ENCODE results near the gene MAP4K2.

GRCh38 chr11:64735725-64736259 lies 67.2 kb downstream of the MAP4K2 start:
- TF ChIP-seq MAX (IDR thresholded peaks at IDR 0.05) (no peak), FOXM1 (IDR thresholded peaks at IDR 0.05; ENCODE audit: borderline replicate concordance, low read depth) (no peak), TCF12 (IDR thresholded peaks at IDR 0.05; ENCODE audit: low read depth) (no peak), EGR1 (IDR thresholded peaks at IDR 0.05) (no peak), EP300 (IDR thresholded peaks at IDR 0.05; ENCODE audit: borderline replicate concordance) (no peak), TAF1 (IDR thresholded peaks at IDR 0.05; ENCODE audit: low read depth) (no peak), RAD21 (IDR thresholded peaks at IDR 0.05; ENCODE audit: low read depth) (no peak), TEAD4 (IDR thresholded peaks at IDR 0.05) (no peak), CREB1 (IDR thresholded peaks at IDR 0.05; ENCODE audit: low read depth) (no peak), REST (IDR thresholded peaks at IDR 0.05; ENCODE audit: low read depth) (no peak), CEBPB (IDR thresholded peaks at IDR 0.05) (no peak), ZBTB7A (IDR thresholded peaks at IDR 0.05; ENCODE audit: low read depth) (no peak)
